HCT116 (cell line): ENCODE results near the gene C9orf152. TPM values are rescaled to one million over a fixed set of nuclear protein-coding genes. Genes with fewer than 3 reads are reported as not detected.

ENCODE experiments used
- ATAC-seq: fragments of 200-7000 bp; cut with Tn5 transposase; 2 replicates; pipeline ENCODE4 v1.9.1; 2020; ENCODE audit warnings: mild to moderate bottlenecking, moderate library complexity
- BruUV-seq: library from RNA; stranded (reverse); fragments of 400-500 nt; replicated peaks from 2 replicates; lab custom pipeline; 2021; lab: Mats Ljungman, UMichigan
- CTCF ChIA-PET: fragments of 300-600 bp; sonication (Branson Sonifier 250); formaldehyde crosslinking; loops from one replicate; lab custom pipeline; 2021; ENCODE audit warnings: antibody characterized with exemption; lab: Charles Lee
- POLR2A ChIA-PET: fragments of 300-600, 350-600 bp; sonication (Branson Sonifier 250); formaldehyde crosslinking; loops from one replicate; lab custom pipeline; 2021; ENCODE audit warnings: antibody characterized with exemption; lab: Charles Lee
- RAD21 ChIA-PET, 2 experiments: fragments of 300-600 bp; sonication (Branson Sonifier 250); formaldehyde crosslinking; loops; one replicate each; lab custom pipeline; 2023; ENCODE audit warnings: low total read pairs in 2 of 2; ENCODE audit not compliant: uncharacterized antibody in 2 of 2, unreplicated experiment in 2 of 2, low non-redundant PET in 1 of 2; lab: Charles Lee
- DNase-seq: peaks from one replicate; pipeline ENCODE4 v3.0.0-alpha.2; 2010; ENCODE audit warnings: low read depth, low spot score
- H2AFZ ChIP-seq: fragments of 200-600 bp; shearing (Covaris generic), sonication (generic); 2 replicates; pipeline ENCODE4 v1.6.1; 2017; ENCODE audit warnings: low read depth, mixed run types, mixed read lengths, antibody characterized with exemption, low read length; ENCODE audit not compliant: poor library complexity, severe bottlenecking
- H3K27ac ChIP-seq: 2 replicates; pipeline ENCODE4 v1.5.1; 2012; ENCODE audit warnings: low read depth, low read length
- H3K27me3 ChIP-seq: fragments of 200-600 bp; sonication (generic); 2 replicates; pipeline ENCODE4 v1.6.1; 2016; ENCODE audit warnings: mixed run types, low read length, mixed read lengths; ENCODE audit not compliant: insufficient read depth
- H3K36me3 ChIP-seq, 2 experiments: fragments of 200-500 bp in 1 of 2; fragments of 200-600 bp in 1 of 2; sonication (Bioruptor generic) in 1 of 2; sonication (generic) in 1 of 2; 2 replicates each; pipeline versions ENCODE4 v1.5.1 to v1.6.1; 2014 to 2016; ENCODE audit warnings: low read length in 2 of 2, inconsistent platforms in 1 of 2, mixed read lengths in 1 of 2, mixed run types in 1 of 2; ENCODE audit not compliant: insufficient read depth in 2 of 2, control insufficient read depth in 1 of 2
- H3K4me1 ChIP-seq, 2 experiments: fragments of 200-600 bp in 1 of 2; sonication (generic) in 1 of 2; 2 replicates each; pipeline versions ENCODE4 v1.5.1 to v1.6.1; 2012 to 2017; ENCODE audit warnings: low read length in 2 of 2, inconsistent platforms in 1 of 2, mild to moderate bottlenecking in 1 of 2, mixed read lengths in 1 of 2, mixed run types in 1 of 2, moderate library complexity in 1 of 2; ENCODE audit not compliant: insufficient read depth in 2 of 2, control insufficient read depth in 1 of 2
- H3K4me2 ChIP-seq: fragments of 200-600 bp; sonication (generic); 2 replicates; pipeline ENCODE4 v1.6.1; 2017; ENCODE audit warnings: mixed run types, low read length, mixed read lengths
- H3K4me3 ChIP-seq, 2 experiments: fragments of 200-600 bp in 1 of 2; sonication (generic) in 1 of 2; replicated peaks in 1 of 2; 2 replicates each; pipeline ENCODE4 v1.5.1; 2011 to 2016; ENCODE audit warnings: low read length in 2 of 2, control low read depth in 1 of 2, low read depth in 1 of 2, mild to moderate bottlenecking in 1 of 2, mixed read lengths in 1 of 2, mixed run types in 1 of 2
- H3K79me2 ChIP-seq: fragments of 200-600 bp; sonication (generic); 2 replicates; pipeline ENCODE4 v1.6.1; 2017; ENCODE audit warnings: mild to moderate bottlenecking, mixed run types, low read length, moderate library complexity, mixed read lengths; ENCODE audit not compliant: insufficient read depth
- H3K9ac ChIP-seq: fragments of 200-600 bp; sonication (generic); 2 replicates; pipeline ENCODE4 v1.6.1; 2016; ENCODE audit warnings: low read length, mixed read lengths
- H3K9me2 ChIP-seq: fragments of 200-600 bp; sonication (generic), shearing (Covaris generic); 2 replicates; pipeline ENCODE4 v1.6.1; 2017; ENCODE audit warnings: mixed run types, mild to moderate bottlenecking, moderate library complexity; ENCODE audit not compliant: insufficient read depth
- H3K9me3 ChIP-seq, 2 experiments: fragments of 200-500 bp in 1 of 2; fragments of 200-600 bp in 1 of 2; sonication (Bioruptor generic) in 1 of 2; sonication (generic) in 1 of 2; 2 replicates each; pipeline ENCODE4 v1.6.1; 2014 to 2017; ENCODE audit warnings: low read length in 2 of 2, mixed read lengths in 2 of 2, inconsistent platforms in 1 of 2, low read depth in 1 of 2, mild to moderate bottlenecking in 1 of 2, mixed run types in 1 of 2, moderate library complexity in 1 of 2; ENCODE audit not compliant: control insufficient read depth in 1 of 2, insufficient read depth in 1 of 2
- H4K20me1 ChIP-seq: fragments of 200-600 bp; sonication (generic), shearing (Covaris generic); 2 replicates; pipeline ENCODE4 v1.6.1; 2017; ENCODE audit warnings: mixed run types, mild to moderate bottlenecking, moderate library complexity; ENCODE audit not compliant: insufficient read depth
- CEBPB ChIP-seq: IDR thresholded peaks from 2 replicates; pipeline ENCODE4 v1.6.1; 2012; ENCODE audit warnings: low read depth
- CTCF ChIP-seq, 3 experiments: fragments of 200-600 bp in 1 of 3; sonication (generic) in 1 of 3; IDR thresholded peaks in 2 of 3; conservative IDR thresholded peaks in 1 of 3; 2 replicates each; pipeline ENCODE4 v1.5.1; 2012 to 2017; ENCODE audit warnings: low read depth in 2 of 3, low read length in 2 of 3, antibody characterized with exemption in 1 of 3, borderline replicate concordance in 1 of 3, control low read depth in 1 of 3, mild to moderate bottlenecking in 1 of 3, mixed read lengths in 1 of 3, mixed run types in 1 of 3, moderate library complexity in 1 of 3; ENCODE audit not compliant: insufficient read depth in 1 of 3
- ELF1 ChIP-seq: IDR thresholded peaks from 2 replicates; pipeline ENCODE4 v1.6.1; 2012; ENCODE audit warnings: low read depth, borderline replicate concordance
- EZH2 ChIP-seq: fragments of 200-600 bp; sonication (generic); IDR thresholded peaks from 2 replicates; pipeline ENCODE4 v1.6.1; 2017; ENCODE audit warnings: antibody characterized with exemption, mixed run types
- JUND ChIP-seq: IDR thresholded peaks from 2 replicates; pipeline ENCODE4 v1.6.1; 2012
- RAD21 ChIP-seq: IDR thresholded peaks from 2 replicates; pipeline ENCODE4 v1.6.1; 2012; ENCODE audit warnings: low read depth, mild to moderate bottlenecking
- SIN3A ChIP-seq: IDR thresholded peaks from 2 replicates; pipeline ENCODE4 v1.6.1; 2012; ENCODE audit warnings: low read depth
- SP1 ChIP-seq: IDR thresholded peaks from 2 replicates; pipeline ENCODE4 v1.6.1; 2012; ENCODE audit warnings: low read depth
- SRF ChIP-seq: IDR thresholded peaks from 2 replicates; pipeline ENCODE4 v1.6.1; 2012; ENCODE audit warnings: low read depth
- TCF7L2 ChIP-seq: IDR thresholded peaks from 2 replicates; pipeline ENCODE4 v1.7.0; 2011; ENCODE audit warnings: borderline replicate concordance, inconsistent platforms; ENCODE audit not compliant: insufficient read depth, insufficient read length; ENCODE audit errors: extremely low read depth
- YY1 ChIP-seq: IDR thresholded peaks from 2 replicates; pipeline ENCODE4 v1.6.1; 2011; ENCODE audit warnings: low read length, low read depth, moderate library complexity, mild to moderate bottlenecking; ENCODE audit not compliant: insufficient replicate concordance; ENCODE audit errors: extremely low read depth
- ZNF274 ChIP-seq: fragments of 200-500 bp; sonication (Bioruptor generic); IDR thresholded peaks from 2 replicates; pipeline ENCODE4 v1.6.1; 2014; ENCODE audit warnings: mild to moderate bottlenecking, low read depth, low read length, inconsistent platforms
- intact Hi-C: fragments of 100-400 bp; cut with micrococcal nuclease; formaldehyde crosslinking; loops from 2 replicates; pipeline ENCODE4 v1.10.0; 2022
- total RNA-seq: library from RNA; stranded (reverse); gene quantifications from one replicate; pipeline ENCODE4 v1.2.1, GENCODE V29; 2021; ENCODE audit not compliant: unreplicated experiment
- TF ChIP-seq, protein P1 (sequence below): IDR thresholded peaks from 2 replicates; pipeline ENCODE4 v1.6.1; 2012

The C9orf152 gene
- total RNA-seq, 1 experiment from 2014 or later: not detected

DNA sequence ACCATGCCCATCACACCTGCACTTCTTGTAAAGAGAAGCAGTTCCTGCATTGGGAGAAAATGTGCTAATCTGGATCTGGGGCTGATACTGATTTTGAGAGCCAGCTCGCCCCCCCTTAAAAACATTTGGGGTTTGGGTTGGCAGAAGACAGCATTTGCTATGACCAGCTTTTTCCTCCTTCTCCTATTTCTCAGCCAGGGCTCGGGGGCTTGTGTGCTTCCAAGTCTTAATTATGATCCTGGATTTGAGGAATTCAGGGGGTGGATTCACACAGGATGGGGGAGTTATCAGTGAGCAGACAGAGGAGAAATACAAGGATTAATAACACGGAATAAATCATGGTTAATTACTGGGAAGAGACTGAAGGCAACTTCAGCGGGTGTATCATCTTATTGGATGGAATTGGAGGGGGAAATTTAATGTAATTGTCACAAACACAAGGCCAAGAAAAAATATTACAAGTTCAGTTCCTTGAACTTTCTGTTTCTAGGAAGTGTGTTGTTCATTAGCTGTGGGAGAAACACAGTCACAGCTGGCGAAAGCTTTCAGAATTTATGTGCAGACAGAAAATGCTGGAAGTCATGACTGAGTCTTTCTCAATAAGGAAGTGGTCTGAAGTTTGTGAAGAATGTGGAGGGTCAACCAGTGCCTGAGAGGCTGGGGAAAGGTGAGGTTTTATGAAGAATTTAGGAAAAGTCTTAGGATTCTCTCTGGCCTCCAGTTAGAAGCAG lies 15.3 kb downstream of the C9orf152 start:
- Histone ChIP-seq H3K27me3 (no peaks in the 10 kb centered on the region), H3K79me2 (no peaks in the 10 kb centered on the region), H4K20me1 (no peaks in the 10 kb centered on the region), H3K9me2 (no peaks in the 10 kb centered on the region), H3K9ac (no peak overlapping the region)
- RAD21 ChIA-PET: no interaction called here
- no TSS peak for BruUV-seq
- POLR2A ChIA-PET: no interaction called here
- CTCF ChIA-PET: no interaction called here
- no peak for TF ChIP-seq CTCF (IDR thresholded peaks at IDR 0.05 in 2 of 3, conservative IDR thresholded peaks at IDR 0.05 in 1 of 3; ENCODE audit: borderline replicate concordance in 1 of 3, insufficient read depth in 1 of 3, low read depth in 2 of 3, low read length in 2 of 3)
- peak; percentile 26; the same call in 1 of the 2 replicates for TF ChIP-seq CEBPB
- no peak for TF ChIP-seq EZH2
- TF ChIP-seq SP1: no peak
- TF ChIP-seq TCF7L2: no peak
- TF ChIP-seq, all 23 proteins: peak for 1
- intact Hi-C loops: no loop called here
- ATAC-seq: no peak
- H3K4me1 ChIP-seq: peaks cover 12 to 20% of the 10 kb centered on the region in 2 experiments
- H3K4me3 ChIP-seq: no peak overlapping the region
- H2AFZ ChIP-seq: no peak overlapping the region
- DNase-seq: no peak
- no peaks in the 10 kb centered on the region for H3K36me3 ChIP-seq
- H3K27ac ChIP-seq: no peak overlapping the region
- no peaks in the 10 kb centered on the region for H3K9me3 ChIP-seq
- no peak overlapping the region for H3K4me2 ChIP-seq

- CTCF ChIA-PET: no interaction called here
- no peak for TF ChIP-seq SIN3A
- TF ChIP-seq CTCF (IDR thresholded peaks at IDR 0.05 in 2 of 3, conservative IDR thresholded peaks at IDR 0.05 in 1 of 3; ENCODE audit: borderline replicate concordance in 1 of 3, insufficient read depth in 1 of 3, low read depth in 2 of 3, low read length in 2 of 3): no peak
- TF ChIP-seq SRF: no peak
- TF ChIP-seq JUND: no peak
- TF ChIP-seq ELF1: no peak
- TF ChIP-seq ZNF274: no peak
- TF ChIP-seq YY1: no peak
- TF ChIP-seq RAD21: no peak
- TF ChIP-seq TCF7L2: no peak
- no peak for TF ChIP-seq CEBPB
- TF ChIP-seq, protein P1, sequence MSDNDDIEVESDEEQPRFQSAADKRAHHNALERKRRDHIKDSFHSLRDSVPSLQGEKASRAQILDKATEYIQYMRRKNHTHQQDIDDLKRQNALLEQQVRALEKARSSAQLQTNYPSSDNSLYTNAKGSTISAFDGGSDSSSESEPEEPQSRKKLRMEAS: no peak
- TF ChIP-seq EZH2: no peak
These were observed 16.3 kb downstream of the C9orf152 start for GRCh38 chr9:110191615-110192014.

More at GRCh38 chr9:110191615-110192014, 16.3 kb downstream of the C9orf152 start:
- Histone ChIP-seq H3K79me2 (no peaks in the 10 kb centered on the region), H3K9me3 (no peaks in the 10 kb centered on the region), H3K9ac (no peak overlapping the region), H4K20me1 (no peaks in the 10 kb centered on the region), H3K9me2 (no peaks in the 10 kb centered on the region), H2AFZ (no peak overlapping the region), H3K4me3 (no peak overlapping the region), H3K36me3 (no peaks in the 10 kb centered on the region), H3K4me1 (peaks cover 12 to 20% of the 10 kb centered on the region in 2 experiments), H3K27me3 (no peaks in the 10 kb centered on the region), H3K4me2 (no peak overlapping the region), H3K27ac (no peak overlapping the region)
- RAD21 ChIA-PET: no interaction called here
- DNase-seq (no peak), ATAC-seq (no peak)
- POLR2A ChIA-PET: no interaction called here
- no TSS peak for BruUV-seq
- intact Hi-C loops: no loop called here
